ENCODE measurements around the gene CD55.

DNA sequence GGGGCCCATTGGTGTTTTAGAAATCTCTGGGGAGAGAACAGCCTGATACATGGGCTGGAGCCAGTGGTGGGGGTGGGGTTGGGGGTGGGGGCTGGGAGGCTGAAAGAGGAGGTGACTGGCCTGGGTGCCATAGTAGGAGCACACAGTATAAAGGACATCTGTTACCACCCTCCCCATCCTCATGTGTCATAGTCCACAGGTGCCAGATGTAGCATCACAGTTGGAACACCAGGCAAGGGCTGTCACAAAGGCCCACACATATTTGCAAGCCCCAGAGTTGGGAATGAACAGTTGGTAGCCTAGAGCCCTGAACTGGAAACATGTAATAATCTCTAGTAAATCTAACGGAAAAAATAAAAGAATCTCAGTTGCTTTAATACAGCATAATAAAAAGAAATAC is 77.5 kb downstream of the CD55 start:
- TF ChIP-seq POLR2A (IDR thresholded peaks at IDR 0.05) (no peak), CTCF (IDR thresholded peaks at IDR 0.05) (no peak)
